NCI-H128 (cell line): ENCODE results near the gene TPD52L3.

Experiments
- DNase-seq: peaks from one replicate; lab custom pipeline; 2025; ENCODE audit not compliant: unreplicated experiment; lab: John Stamatoyannopoulos, UW

Gene TPD52L3

DNA sequence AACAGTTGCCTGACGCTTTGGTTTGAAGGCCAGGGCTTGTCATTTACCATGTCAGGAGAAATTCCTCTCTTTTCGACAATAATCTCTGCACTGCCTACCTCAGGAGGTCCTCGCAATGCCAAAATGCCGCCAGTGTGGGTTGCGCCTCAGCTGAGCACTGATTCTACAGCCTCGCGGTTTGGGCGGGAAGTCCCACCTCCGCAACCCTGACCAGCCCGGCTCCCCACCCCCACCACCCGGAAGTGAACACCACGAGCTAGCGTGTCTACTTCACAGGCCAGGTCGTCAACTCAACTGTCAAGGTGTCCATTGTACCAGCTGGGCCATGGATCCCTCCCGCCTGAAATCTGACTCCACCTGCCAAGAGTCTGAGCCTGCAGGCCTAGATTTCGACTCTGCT is at the start of gene TPD52L3:
Gene TPD52L3, plus strand, starts transcription at position 273 of the 400 bp plus-strand sequence. CDS start 221 bp downstream, outside the sequence.
- no peak for DNase-seq

DNA sequence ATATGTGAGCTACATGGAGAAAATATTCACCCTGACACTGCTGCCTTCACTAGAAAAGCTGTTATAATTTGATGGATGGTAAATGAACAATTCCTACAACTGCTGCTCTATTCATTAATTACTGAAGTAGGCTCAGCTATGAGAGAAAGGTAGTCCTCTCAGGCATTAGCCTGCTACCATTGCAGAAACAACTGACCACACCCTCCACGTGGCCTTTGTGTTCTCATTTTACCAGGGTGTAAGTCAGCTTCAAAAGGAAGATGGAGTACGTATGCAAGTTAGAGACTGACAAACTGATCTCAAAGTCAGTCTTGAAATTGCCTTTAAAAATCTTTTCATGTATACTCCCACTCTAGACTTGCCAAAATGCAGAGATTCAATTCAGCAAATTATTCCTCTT is 26.3 kb upstream of the TPD52L3 start:
- DNase-seq: no peak

DNA sequence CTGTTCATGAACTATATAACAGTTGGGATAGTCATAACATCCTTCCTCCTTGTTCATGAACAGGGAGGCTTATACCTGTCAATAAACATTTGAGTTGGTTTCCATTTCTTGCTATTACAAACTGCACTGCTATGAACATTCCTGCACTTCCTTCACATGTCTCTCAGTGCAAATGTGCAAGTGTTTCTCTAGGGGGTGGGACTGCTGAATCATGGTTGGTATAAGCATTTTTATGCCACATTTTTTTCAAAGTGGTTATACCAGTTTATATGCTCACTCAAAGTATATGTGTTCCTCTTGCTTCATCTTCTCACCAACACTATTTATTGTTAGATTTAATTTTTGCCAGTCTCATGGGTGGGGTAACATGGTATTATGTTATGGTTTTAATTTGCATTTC is 25.8 kb upstream of the TPD52L3 start:
- no peak for DNase-seq

DNA sequence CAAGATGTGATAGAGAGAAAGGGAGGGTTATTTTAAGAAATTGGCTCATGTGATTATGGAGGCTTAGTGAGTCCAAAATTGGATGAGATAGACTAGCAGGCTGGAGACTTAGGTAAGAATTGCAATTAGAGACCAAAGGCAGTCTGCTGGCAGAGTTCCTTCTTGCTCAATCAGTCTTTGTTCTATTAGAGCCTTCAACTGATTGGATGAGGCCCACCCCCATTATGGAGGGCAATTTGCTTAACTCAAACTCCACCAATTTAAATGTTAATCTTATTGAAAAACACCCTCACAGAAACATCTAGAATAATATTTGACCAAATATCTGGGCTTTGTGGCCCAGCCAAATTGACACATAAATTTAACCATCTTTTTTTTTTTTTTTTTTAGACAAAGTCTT is 23.9 kb upstream of the TPD52L3 start:
- no peak for DNase-seq

DNA sequence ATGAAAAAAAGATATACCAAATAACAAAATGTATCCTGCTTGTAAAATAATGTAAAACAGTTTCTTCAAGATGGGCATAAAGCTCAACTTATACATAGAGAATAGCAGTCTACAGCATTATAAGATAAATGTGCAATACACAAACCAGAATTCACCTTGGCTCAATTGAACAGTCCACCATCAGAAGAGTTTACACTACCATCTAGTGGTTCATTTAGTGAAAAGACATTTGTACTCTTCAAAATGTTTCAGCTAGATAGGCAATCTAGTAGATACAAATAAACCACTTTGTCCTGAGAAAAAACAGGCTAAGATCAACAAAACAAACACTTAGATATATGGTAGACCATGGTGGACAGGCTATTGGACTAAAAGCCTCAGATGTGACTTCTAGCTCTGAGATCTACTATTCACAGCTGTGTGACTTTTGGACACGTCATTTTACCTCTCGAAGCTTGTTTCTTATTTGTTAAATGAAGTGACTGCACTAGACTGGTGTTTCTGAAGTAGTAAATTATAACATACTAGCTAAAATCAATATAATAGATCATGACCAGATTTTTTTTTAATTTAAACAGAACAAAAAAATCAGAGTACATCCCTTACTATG is 22.1 kb upstream of the TPD52L3 start:
- DNase-seq: no peak

DNA sequence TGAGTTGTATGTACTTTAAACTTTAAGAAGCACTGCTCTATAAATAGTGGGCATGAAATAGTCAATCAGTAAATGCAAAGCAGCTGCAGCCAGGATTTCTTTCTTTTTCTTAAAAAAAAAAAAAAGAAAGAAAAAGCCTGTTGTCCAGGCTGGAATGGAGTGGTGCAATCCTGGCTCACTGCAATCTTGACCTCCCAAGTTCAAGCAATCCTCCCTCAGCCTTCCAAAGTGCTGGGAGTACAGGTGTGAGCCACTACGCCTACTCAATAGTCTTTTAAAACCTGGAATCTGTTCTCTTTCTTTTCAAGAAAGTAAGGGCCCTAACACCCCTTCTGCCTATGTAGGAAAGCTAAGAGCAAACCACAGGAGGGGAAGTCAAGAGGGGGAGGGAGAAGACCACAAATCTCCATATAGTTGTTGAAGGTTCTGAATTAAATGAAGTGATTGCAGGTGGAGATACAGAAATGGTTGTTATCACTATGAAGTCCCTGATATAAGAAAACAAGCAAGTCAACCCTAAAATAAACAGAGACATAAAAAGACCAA is 20.6 kb upstream of the TPD52L3 start:
- no peak for DNase-seq

DNA sequence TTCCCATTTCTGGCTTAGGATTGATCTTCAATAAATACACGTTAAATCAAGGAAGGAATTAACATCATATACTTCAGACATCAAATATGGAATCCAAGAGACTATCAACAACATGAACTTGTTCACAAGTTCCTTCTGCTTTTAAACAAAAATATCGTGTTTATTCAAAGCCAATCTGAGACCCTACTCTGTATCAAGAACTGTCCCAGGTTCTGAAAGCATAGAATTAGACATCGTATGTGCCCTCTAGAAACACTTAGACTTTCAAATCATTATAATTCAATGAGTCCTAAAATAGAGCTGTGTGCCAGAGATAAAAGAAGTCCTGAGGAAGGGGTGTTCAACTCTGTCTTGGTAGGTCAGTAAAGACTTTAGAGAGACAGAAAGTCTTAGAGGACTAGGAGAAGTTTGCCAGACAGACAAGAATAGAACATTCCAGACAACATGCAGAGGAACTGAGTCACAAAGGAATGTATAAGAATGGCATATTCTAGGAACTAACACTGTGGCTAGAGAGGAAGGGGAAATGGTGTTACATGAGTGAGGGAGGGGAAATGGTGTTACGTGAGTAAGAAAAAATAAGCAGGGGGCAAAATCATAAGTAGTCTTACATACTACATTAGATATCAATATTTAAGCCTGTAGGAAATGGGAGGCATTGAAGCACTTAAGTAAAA is 2.9 kb downstream of the TPD52L3 start:
- no peak for DNase-seq

DNA sequence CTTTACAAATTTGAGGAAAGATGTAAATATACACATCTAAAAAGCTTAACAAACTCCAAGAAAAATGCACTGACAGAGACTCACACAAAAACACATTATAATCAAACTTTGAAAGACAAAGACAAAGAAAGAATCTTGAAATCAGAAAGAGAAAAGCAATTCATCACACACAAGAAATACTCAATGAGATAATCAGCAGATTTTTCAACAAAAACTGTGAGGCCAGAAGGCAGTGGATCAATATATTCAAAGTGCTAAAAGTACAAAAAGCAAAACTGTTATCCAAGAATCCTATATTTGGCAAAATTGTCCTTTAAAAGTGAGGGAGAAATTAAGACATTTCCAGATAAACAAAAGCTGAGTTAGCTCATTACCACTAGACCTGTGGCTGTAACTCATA is 6.1 kb downstream of the TPD52L3 start:
- DNase-seq: no peak

DNA sequence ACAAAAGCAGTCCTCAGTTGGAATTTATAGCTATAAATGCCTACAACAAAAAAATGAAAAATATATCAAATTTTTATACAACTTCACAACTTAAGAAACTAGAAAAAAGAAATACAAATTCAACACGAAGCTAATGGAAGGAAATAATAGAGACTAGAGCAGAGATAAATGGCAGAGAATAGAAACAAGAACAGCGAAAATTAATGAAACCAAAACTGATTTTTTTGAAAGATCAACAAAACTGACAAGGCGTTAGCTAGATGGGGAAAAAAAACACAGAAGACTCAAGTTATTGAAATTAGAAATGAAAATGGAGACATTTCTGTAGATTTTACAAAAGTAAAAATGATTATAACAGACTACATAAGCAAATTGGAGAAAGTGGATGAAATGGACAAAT is 20.6 kb downstream of the TPD52L3 start:
- DNase-seq: no peak

DNA sequence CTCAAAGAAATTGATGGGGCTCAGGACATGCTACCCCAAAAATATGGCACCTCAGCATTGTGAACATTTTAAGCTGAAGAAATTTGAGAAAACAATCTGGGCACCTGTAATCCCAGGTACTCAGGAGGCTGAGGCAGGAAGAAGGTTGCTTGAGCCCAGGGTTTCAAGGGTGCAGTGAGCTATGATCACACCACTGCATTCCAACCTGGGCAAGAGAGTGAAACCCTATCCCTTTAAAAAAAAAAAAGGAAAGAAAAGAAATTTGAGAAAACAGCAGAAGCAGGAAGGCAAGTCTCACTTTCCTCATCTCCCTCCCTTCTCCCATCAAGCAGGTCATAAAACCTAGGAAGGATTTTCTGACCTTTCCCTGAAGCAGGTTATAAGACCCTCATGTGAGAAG is 23.6 kb downstream of the TPD52L3 start:
- no peak for DNase-seq

DNA sequence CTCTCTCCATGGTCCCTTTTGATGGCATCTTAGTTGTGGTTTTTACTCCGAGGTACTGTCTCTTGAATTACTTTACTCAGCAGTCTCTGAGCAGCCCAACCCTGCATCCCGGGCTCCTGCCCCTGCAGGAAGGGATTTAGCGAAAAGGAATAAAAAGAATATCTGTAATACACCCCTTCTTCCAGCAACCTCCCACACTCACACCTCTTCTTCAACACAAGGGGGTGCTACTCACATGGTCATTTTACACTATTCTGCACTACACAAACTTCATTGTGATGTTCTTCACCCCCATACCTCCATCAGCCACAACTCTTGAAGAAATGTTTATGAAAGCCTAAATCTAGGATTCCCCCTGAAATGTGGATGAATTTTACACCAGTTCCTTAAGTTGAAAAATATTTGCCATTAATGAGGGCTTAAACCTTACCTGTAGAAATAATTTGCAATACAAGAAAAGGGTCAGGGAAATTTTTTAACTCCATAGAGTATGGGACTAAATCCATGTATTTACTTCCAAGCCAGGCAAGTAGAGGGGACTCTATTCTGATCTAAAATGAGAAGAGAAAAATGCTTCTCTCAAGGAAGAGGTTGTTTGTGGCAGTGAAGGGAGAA is 26.0 kb downstream of the TPD52L3 start:
- DNase-seq: no peak

DNA sequence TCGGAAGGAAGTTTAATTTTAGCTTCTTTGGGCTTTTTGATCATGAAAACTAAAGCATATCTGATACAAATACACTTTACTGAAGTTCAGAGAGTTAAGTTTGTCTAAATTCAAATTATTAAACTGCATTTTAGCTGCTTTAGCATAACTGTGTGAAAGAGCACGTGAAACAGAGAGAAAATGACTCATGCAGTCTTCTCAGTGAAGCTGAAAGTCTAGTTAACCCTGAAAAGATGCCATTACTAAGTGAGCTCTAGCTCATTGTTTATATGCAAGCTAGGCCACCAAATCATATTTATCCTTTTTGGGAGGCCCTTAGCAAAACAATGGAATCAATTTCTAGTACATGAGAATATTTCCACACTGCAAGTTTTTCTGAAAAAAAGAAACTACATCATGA is 27.6 kb downstream of the TPD52L3 start:
- DNase-seq: no peak

DNA sequence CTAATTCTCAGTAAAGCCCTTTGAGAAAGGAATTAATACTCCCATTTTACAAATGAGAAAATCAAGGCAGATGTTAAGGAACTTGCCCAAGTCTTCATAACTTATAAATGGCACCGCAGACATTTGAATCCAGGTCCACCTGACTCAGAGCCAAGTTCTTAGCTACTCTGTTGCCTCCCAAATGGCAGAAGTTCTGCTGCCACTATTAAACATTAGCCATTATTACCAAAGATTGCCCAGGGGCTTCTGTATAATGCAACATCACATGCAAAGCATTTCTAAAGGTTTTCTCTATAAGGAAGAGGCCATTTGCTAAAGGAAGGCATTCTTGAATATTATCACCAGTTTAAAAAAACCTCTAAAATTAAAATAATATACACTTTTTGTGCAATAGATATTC is 28.3 kb downstream of the TPD52L3 start:
- DNase-seq: no peak

DNA sequence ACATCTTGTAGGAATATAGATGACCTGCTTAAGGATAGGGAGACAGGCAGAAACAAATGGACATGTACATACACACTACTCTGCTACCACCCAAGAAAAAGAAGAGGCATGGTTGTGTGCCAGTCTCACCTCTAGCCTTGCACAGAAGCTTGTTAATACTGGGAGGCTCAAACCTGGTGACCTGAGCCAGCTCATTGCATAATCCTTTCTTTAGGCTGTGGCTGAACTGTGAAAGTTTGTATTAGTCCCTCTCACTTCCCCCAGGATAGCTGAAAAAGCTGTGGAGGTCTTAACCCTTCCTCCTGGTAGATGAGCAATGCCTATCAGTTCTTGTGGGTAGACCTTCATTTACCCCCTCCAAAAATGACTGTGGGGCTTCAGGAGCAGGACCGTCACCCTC is 28.7 kb downstream of the TPD52L3 start:
- no peak for DNase-seq

DNA sequence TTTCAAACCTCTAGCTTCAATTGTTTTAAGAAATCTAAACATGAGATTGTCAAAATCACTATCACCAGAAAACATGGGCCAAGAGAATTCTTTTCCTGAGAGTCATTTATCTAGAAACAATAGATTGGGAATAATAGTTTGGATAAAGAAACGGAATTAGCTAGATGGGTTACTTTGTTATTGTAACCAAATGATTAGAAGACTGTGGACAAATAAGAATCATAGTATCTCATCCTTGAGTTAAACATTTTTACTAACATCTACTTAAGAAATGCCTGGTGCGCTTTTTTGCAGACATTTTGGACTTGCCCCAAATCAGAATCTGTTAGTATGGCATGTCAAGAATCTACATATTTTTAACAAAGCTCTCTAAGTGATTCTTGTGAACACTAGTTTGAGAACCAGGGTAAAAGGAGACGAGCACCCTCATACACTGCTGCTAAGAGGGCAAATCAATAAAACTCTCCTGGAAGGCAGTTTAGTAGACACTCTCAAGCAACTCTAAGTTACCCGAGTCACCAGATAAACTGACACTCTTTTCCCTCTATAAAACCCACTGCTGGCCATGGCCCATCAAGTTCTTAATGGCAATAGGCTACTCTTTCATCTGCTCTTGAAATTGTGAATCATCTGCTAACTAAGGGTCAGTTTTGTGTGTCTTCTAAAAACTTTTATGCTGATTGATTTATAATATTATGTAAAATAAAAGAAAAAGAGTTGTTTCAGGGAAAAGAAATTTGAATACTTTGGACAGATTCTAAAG is 39.1 kb downstream of the TPD52L3 start:
- DNase-seq: no peak

DNA sequence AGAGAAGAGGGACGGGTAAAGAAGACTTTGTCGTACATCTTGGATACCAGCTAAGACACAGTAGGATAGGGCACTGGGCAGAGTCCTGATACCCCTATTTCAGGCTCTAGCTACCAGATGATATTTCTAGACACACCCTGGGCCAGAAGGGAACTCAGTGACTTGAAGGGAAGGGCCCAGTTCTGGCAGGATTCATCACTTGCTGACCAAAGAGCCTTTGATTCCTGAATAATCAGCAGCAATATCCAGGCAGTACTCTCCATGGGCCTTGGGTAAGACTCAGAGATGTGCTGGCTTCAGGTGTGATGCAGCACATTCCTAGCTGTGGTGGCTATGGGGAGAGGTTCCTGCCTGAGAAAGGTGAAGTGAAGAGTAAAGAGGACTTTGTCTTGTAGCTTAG is 40.7 kb downstream of the TPD52L3 start:
- DNase-seq: no peak
